Measurements from ENCODE around the gene AP2B1.
"Not testable (repeated sequence)": the region's sequence is repeated elsewhere in the genome, so short reads cannot be mapped to it uniquely, and the experiment has no call there.

DNA sequence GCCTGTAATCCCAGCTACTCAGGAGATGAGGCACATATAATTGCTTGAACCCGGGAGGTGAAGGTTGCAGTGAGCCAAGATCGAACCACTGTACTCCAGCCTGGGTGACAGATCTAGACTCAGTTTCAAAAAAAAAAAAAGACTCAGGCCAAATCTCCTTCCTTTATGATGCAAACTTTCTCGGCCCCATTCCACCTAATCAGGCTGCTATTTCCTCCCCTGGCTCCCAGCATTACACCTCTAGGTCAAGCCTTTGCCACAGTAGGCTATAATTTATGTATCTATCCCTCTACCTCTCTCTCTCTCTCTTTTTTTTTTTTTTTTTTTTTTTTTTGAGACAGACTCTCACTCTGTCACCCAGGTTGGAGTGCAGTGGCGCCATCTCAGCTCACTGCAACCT, 164.4 kb downstream of the AP2B1 start:
- TF ChIP-seq, protein P1, sequence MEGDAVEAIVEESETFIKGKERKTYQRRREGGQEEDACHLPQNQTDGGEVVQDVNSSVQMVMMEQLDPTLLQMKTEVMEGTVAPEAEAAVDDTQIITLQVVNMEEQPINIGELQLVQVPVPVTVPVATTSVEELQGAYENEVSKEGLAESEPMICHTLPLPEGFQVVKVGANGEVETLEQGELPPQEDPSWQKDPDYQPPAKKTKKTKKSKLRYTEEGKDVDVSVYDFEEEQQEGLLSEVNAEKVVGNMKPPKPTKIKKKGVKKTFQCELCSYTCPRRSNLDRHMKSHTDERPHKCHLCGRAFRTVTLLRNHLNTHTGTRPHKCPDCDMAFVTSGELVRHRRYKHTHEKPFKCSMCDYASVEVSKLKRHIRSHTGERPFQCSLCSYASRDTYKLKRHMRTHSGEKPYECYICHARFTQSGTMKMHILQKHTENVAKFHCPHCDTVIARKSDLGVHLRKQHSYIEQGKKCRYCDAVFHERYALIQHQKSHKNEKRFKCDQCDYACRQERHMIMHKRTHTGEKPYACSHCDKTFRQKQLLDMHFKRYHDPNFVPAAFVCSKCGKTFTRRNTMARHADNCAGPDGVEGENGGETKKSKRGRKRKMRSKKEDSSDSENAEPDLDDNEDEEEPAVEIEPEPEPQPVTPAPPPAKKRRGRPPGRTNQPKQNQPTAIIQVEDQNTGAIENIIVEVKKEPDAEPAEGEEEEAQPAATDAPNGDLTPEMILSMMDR (IDR thresholded peaks at IDR 0.05 in 2 of 3, conservative IDR thresholded peaks at IDR 0.05 in 1 of 3; ENCODE audit: borderline replicate concordance in 1 of 3, insufficient read depth in 1 of 3, low read depth in 2 of 3, low read length in 2 of 3) = not testable (repeated sequence)
- TF ChIP-seq POLR2AphosphoS5 (IDR thresholded peaks at IDR 0.05; ENCODE audit: low read depth, low read length) = not testable (repeated sequence)
